HepG2 (cell line): ENCODE measurements around the gene ZNF444. TPM values are rescaled to one million over a fixed set of nuclear protein-coding genes. Genes with fewer than 3 reads are reported as not detected.

Experiments used
- AGO1 ChIP-seq: fragments of 200-400 bp; formaldehyde crosslinking; IDR thresholded peaks from 2 replicates; pipeline ENCODE4 v1.6.1; 2017; ENCODE audit warnings: mild to moderate bottlenecking, low read depth, low read length, moderate library complexity; ENCODE audit not compliant: poor library complexity, severe bottlenecking
- CTCF ChIP-seq: sonication (generic); formaldehyde crosslinking; IDR thresholded peaks from 2 replicates; pipeline ENCODE4 v1.5.0; 2020; ENCODE audit warnings: mild to moderate bottlenecking, missing genetic modification reagents, moderate library complexity
- E2F2 ChIP-seq: sonication (generic); formaldehyde crosslinking; IDR thresholded peaks from 2 replicates; pipeline ENCODE4 v1.4.0; 2020; ENCODE audit warnings: missing genetic modification reagents, borderline replicate concordance
- ELF4 ChIP-seq: sonication (generic); formaldehyde crosslinking; IDR thresholded peaks from 2 replicates; pipeline ENCODE4 v1.5.0; 2020; ENCODE audit warnings: missing genetic modification reagents, mild to moderate bottlenecking, moderate library complexity, borderline replicate concordance
- GTF3A ChIP-seq: sonication (generic); formaldehyde crosslinking; conservative IDR thresholded peaks from 2 replicates; pipeline ENCODE4 v1.4.0; 2020; ENCODE audit warnings: mild to moderate bottlenecking, missing genetic modification reagents
- MED8 ChIP-seq: sonication (generic); formaldehyde crosslinking; IDR thresholded peaks from 2 replicates; pipeline ENCODE4 v1.8.1; 2023; ENCODE audit warnings: mild to moderate bottlenecking, missing genetic modification reagents; ENCODE audit not compliant: insufficient replicate concordance
- TFDP2 ChIP-seq: sonication (generic); formaldehyde crosslinking; IDR thresholded peaks from 2 replicates; pipeline ENCODE4 v1.4.0; 2020; ENCODE audit warnings: missing genetic modification reagents
- ZBTB43 ChIP-seq: sonication (generic); formaldehyde crosslinking; conservative IDR thresholded peaks from 2 replicates; pipeline ENCODE4 v1.4.0; 2020; ENCODE audit warnings: missing genetic modification reagents
- ZFY ChIP-seq: sonication (generic); formaldehyde crosslinking; IDR thresholded peaks from 2 replicates; pipeline ENCODE4 v1.4.0; 2020; ENCODE audit warnings: missing genetic modification reagents
- ZNF142 ChIP-seq: sonication (generic); formaldehyde crosslinking; IDR thresholded peaks from 2 replicates; pipeline ENCODE4 v1.4.0; 2020; ENCODE audit warnings: missing genetic modification reagents
- ZNF577 ChIP-seq: sonication (generic); formaldehyde crosslinking; IDR thresholded peaks from 2 replicates; pipeline ENCODE4 v1.4.0; 2020; ENCODE audit warnings: mild to moderate bottlenecking, low read depth, missing genetic modification reagents, borderline replicate concordance
- ZNF761 ChIP-seq: sonication (generic); formaldehyde crosslinking; conservative IDR thresholded peaks from 2 replicates; pipeline ENCODE4 v1.4.0; 2020; ENCODE audit warnings: mild to moderate bottlenecking, missing genetic modification reagents
- polyA plus RNA-seq, 8 experiments: library from polyadenylated mRNA; depleted of rRNA in 3 of 8; stranded (reverse) in 7 of 8; unstranded in 1 of 8; fragments of >200 nt; fragmentation: Illumina TruSeq in 4 of 8; extraction: Trizol in 4 of 8; gene quantifications; 2 replicates each; pipeline versions ENCODE4 v1.2.1 to v1.2.3, GENCODE V29; 2011 to 2016; ENCODE audit warnings: low read depth in 4 of 8, missing spikeins in 1 of 8, mixed read lengths in 1 of 8; ENCODE audit not compliant: insufficient read depth in 1 of 8
- total RNA-seq, 5 experiments: library from RNA; depleted of rRNA; stranded (reverse); fragments of >200 nt; fragmentation: Illumina TruSeq; extraction: Trizol; gene quantifications; 2 replicates each; pipeline ENCODE4 v1.2.3, GENCODE V29; 2016; ENCODE audit warnings: low read depth in 1 of 5

The ZNF444 gene
- total and polyA plus RNA-seq, 2 of the 13 experiments (the other 11 are each of a cell fraction or from before 2014, with no cell fraction given) = 27.4 to 30.3 TPM

- TF ChIP-seq TFDP2 (peak; percentile 75), ELF4 (CRISPR knock-in tag) (no peak), GTF3A (CRISPR knock-in tag) (no peak), E2F2 (CRISPR knock-in tag) (peak; percentile 37; the same call in 1 of the 2 replicates), CTCF (CRISPR knock-in tag) (no peak), ZBTB43 (no peak), MED8 (peak; percentile 50), ZNF577 (CRISPR knock-in tag) (no peak), AGO1 (no peak), ZFY (CRISPR knock-in tag) (peak; percentile 72; the same call in 1 of the 2 replicates), ZNF142 (no peak), ZNF761 (no peak)
- TF ChIP-seq, all 625 proteins: peak for 142
Observed at GRCh38 chr19:56140583-56141416, at the start of gene ZNF444 (continued).
